Neuron (in vitro differentiated cells): ENCODE results near the gene DPP10.
"Not testable (repeated sequence)": the region's sequence is repeated elsewhere in the genome, so short reads cannot be mapped to it uniquely, and the experiment has no call there.

Experiments used
- H2AFZ ChIP-seq: one replicate; pipeline ENCODE4 v1.6.1; 2013; ENCODE audit warnings: low read depth, mild to moderate bottlenecking, inconsistent platforms, low read length, moderate library complexity
- H3K27me3 ChIP-seq: one replicate; pipeline ENCODE4 v1.6.1; 2013; ENCODE audit warnings: low read length; ENCODE audit not compliant: insufficient read depth
- H3K36me3 ChIP-seq: one replicate; pipeline ENCODE4 v1.6.1; 2013; ENCODE audit warnings: low read length; ENCODE audit not compliant: insufficient read depth
- H3K4me1 ChIP-seq: one replicate; pipeline ENCODE4 v1.6.1; 2013; ENCODE audit warnings: low read length; ENCODE audit not compliant: insufficient read depth
- H3K4me3 ChIP-seq: 2 replicates; pipeline ENCODE4 v1.5.1; 2013; ENCODE audit warnings: mild to moderate bottlenecking, low read length, moderate library complexity
- H3K9me3 ChIP-seq: one replicate; pipeline ENCODE4 v1.6.1; 2013; ENCODE audit warnings: low read length

DPP10 gene

DNA sequence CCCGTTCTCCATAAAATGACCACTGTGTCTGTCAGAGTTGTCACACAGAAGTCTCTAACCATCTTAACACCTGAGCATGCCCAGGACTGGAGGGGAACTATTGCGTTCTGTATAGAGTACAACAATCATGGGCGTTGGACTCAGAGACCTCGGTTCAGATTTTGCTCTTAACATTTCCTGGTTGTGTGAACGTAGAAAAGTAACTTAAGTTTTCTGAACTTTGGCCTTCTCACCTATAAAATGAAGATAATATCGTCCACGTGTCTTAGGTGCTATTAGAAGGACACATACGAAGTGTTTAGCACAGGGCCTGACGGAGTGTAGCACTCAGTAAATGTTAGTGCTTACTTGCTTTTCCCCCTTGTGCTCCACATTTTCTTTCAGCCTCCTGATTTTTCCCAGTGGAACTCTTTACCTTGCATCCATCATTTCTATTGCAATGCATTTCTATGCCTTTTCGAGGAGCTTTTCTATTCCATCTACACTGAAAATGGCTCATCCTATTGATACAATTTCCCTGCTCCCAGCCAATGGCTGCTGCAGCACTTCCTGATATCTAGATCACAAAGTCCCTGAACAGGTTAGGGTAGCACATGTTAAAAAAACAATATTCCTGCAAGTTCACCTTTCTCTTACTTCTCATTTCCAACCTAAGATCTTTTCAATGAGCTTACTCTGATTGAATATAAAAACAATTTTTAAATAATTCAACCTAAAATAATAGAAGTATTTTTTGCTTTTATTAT lies 22.7 kb downstream of the DPP10 start:
- no peaks in the 10 kb centered on the region for H3K36me3 ChIP-seq
- no peak overlapping the region for H3K4me3 ChIP-seq
- no peaks in the 10 kb centered on the region for H3K9me3 ChIP-seq
- no peak overlapping the region for H2AFZ ChIP-seq
- no peaks in the 10 kb centered on the region for H3K4me1 ChIP-seq
- no peaks in the 10 kb centered on the region for H3K27me3 ChIP-seq

DNA sequence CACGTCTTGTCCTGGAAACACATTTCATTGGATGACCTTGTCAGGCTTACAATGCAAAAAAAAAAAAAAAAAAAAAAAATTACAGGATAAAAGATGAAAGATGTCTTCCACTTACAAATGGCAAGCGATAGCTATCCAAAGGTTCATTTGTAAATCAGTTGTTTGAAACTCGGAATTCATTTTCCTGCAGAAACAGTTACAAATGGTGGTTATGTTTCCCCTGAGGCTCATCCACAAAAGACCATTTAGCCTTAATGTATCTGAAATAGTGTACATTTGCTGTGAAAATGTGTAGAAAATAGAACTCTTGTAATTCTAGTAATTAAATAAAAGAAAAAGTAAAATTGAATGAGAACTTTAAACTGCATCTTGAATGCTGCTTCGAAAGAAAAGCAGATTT lies 25.9 kb downstream of the DPP10 start:
- no peaks in the 10 kb centered on the region for H3K36me3 ChIP-seq
- no peak overlapping the region for H2AFZ ChIP-seq
- no peaks in the 10 kb centered on the region for H3K27me3 ChIP-seq
- H3K4me3 ChIP-seq: no peak overlapping the region
- H3K9me3 ChIP-seq: no peaks in the 10 kb centered on the region
- no peaks in the 10 kb centered on the region for H3K4me1 ChIP-seq

DNA sequence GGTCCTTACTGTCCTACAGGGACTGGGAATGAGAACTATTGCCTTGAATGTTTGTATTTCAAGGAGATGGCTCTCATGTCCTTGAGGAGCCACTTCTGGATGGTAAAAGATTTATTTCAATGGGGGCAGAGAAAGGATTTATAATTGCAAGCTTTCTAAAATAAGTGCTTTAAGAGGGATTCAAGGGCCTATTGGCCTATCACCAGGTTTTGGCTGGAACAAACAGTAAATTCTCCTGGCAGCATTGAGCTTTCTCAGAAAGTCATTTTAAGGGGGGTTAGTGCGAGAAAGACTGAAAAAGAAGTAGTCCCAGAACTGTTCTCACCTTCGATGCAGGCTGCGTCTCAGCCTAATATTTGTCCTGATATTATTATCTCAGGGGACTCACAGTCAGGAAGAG lies 29.8 kb downstream of the DPP10 start:
- no peak overlapping the region for H2AFZ ChIP-seq
- no peak overlapping the region for H3K4me3 ChIP-seq
- no peaks in the 10 kb centered on the region for H3K36me3 ChIP-seq
- H3K9me3 ChIP-seq: no peaks in the 10 kb centered on the region
- H3K27me3 ChIP-seq: no peaks in the 10 kb centered on the region
- no peaks in the 10 kb centered on the region for H3K4me1 ChIP-seq

DNA sequence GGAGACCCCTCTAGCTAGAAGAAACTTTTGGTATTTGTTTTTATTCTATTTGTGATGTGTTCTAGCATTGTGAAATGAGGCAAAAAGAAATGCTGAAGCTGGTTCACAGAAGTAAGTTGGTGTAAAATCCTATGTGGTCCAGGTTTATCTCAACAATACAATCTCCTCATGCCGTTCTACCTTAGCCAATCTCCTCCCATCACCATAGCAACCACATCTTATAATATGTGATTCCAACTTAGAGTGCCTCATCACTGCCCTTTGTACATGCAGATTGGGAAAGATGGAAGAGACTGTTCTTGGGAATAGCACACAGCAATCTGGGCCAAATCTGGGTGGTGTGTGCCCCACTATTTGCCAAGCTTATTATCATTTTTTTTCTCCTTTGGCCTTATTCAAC lies 30.3 kb downstream of the DPP10 start:
- Histone ChIP-seq H3K36me3 (no peaks in the 10 kb centered on the region), H2AFZ (no peak overlapping the region), H3K4me1 (no peaks in the 10 kb centered on the region), H3K9me3 (no peaks in the 10 kb centered on the region), H3K27me3 (no peaks in the 10 kb centered on the region), H3K4me3 (no peak overlapping the region)

DNA sequence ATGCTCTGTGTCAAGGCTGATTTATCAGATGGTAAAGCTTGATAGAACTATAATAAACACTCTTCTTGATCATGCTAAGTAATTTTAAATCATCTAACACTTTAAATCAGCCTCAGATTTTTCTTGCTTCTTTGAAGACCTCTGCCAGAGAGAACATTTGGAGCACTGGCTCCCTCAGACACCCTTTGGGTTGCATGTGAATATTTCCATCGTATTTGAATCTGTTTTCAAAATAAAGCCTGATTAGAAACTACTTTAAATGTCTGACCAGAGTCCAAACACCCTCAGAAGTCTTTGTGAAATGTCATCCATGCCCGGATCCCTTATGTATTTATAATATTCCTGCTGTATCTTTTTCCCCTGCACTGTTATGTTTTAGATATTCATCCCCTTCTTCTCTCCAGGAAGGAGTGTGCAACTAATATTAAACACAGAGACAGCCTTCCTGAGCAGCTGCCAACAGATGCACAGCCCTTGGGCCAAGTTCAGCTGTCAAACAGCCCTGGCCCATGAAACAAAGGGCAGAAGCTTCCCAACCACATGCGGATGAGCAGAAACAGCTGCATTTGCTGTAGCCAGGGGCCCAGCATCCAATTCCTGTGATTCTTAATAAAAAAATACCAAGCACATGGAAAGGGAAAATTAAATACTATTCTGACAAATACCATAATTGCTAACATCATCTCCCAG lies 46.5 kb downstream of the DPP10 start:
- H3K27me3 ChIP-seq: no peaks in the 10 kb centered on the region
- no peaks in the 10 kb centered on the region for H3K9me3 ChIP-seq
- H3K36me3 ChIP-seq: no peaks in the 10 kb centered on the region
- no peak overlapping the region for H2AFZ ChIP-seq
- H3K4me3 ChIP-seq: no peak overlapping the region
- peaks cover 11% of the 10 kb centered on the region for H3K4me1 ChIP-seq

DNA sequence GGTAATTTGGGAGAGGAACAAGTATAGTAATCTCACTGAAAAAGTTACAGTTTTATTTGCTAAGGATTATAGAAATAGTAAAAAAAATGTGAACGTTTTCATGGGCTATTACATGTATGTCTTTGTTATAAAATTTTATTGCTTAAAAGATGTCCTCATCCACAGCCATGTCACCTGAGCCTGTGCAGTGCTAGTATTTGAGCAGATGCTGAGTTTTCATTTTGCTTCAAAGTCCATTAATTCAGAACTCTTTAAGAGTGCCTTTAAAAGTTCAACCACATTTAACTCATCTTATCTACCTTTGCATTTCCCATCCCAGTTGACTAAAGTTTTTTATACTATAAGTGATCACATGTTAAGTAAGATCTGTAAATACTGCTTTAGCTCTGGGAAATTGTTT lies 52.6 kb downstream of the DPP10 start:
- Histone ChIP-seq H3K9me3 (no peaks in the 10 kb centered on the region), H3K36me3 (no peaks in the 10 kb centered on the region), H2AFZ (no peak overlapping the region), H3K27me3 (no peaks in the 10 kb centered on the region), H3K4me3 (no peak overlapping the region), H3K4me1 (no peaks in the 10 kb centered on the region)

DNA sequence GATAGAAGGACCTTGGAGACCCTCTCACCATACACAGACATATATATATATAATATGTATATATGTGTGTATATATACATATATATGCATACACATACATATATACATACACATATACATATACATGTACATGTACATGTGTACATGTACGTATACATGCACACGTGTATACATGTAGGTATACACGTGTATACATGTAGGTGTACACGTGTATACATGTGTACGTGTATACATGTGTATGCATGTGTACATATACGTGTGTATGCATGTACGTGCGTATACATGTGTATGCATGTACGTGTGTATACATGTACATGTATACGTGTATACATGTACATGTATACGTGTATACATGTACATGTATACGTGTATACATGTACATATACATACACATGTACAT lies 54.5 kb downstream of the DPP10 start:
- H3K9me3 ChIP-seq: no peaks in the 10 kb centered on the region
- no peak overlapping the region for H3K4me3 ChIP-seq
- no peak overlapping the region for H2AFZ ChIP-seq
- H3K36me3 ChIP-seq: no peaks in the 10 kb centered on the region
- no peaks in the 10 kb centered on the region for H3K27me3 ChIP-seq
- no peaks in the 10 kb centered on the region for H3K4me1 ChIP-seq

DNA sequence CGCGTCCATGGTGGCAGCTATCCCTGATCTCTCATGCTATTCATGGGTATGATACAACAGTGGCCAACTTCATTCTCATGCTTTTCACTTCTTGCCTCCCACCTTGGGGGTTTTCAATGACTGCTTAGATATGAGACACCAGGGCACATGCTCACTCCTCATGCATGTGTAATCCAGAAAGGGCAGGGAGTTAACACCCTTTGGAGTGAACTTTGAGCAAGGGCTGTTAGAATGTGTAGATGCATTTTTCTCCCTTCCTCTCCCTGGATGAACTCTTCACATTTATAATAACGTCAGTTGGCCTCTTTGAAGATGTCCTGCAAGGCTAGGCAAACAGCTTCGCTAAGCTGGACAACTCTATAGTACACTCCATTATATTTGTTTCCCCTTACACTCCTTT lies 56.7 kb downstream of the DPP10 start:
- no peaks in the 10 kb centered on the region for H3K4me1 ChIP-seq
- no peaks in the 10 kb centered on the region for H3K27me3 ChIP-seq
- H3K4me3 ChIP-seq: no peak overlapping the region
- H3K9me3 ChIP-seq: no peaks in the 10 kb centered on the region
- H3K36me3 ChIP-seq: no peaks in the 10 kb centered on the region
- no peak overlapping the region for H2AFZ ChIP-seq

DNA sequence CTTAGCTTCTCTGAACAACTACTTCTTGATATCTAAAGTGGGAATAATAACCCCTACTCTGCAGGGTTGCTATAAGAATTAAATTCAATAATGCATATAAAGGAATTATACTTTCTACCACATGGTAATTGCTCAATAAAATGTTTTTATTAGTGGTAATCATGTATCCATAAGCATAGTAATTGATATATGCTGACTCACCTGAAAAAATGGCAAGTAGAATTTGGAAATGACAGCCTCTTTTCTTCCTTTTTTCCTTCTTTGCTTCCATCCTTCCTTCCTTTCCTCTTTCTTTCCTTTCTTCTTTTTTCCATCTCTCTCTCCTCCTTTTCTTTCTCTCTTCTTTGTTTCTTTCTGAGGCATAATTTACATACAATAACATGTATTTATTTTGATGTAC lies 65.3 kb downstream of the DPP10 start:
- Histone ChIP-seq H3K36me3 (no peaks in the 10 kb centered on the region), H3K4me3 (no peak overlapping the region), H3K27me3 (no peaks in the 10 kb centered on the region), H3K4me1 (no peaks in the 10 kb centered on the region), H3K9me3 (no peaks in the 10 kb centered on the region), H2AFZ (no peak overlapping the region)

DNA sequence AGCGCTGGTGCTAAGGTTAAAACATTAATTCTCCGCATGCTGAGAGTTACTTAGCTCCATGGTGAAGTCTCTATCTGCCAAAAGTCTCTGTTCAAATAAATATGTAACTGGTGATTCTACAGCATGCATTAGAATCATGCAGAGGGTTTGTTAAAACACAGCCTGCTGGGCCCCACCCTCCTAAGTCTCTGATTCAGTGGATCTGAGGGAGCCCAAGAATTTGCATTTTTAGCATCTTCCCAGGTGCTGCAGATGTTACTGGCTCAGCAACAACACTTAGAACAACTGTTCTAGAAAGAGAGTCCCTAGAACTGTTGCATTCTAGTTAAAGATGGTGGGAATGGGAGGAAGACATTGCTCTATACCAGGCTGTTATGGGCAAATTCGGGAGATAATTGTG lies 73.4 kb downstream of the DPP10 start:
- no peaks in the 10 kb centered on the region for H3K9me3 ChIP-seq
- no peaks in the 10 kb centered on the region for H3K4me1 ChIP-seq

DNA sequence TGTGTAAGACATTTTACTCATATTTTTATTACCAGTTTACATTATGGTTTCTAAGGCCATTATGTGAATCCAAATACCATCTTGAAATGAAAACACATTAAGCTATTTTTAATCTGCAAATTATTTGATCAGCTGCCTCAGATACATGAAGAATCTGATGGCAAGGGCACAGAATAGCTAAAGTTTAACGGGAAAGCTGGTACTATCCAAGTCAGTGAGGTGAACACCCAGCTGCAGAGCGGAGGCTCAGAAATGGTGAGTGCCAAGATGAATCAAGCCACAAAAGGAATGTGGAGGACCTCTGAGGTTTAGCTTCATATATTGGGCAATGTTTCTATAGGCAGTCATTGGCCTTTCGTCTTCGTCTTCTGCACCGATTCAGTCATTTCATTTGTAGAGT lies 75.1 kb downstream of the DPP10 start:
- Histone ChIP-seq H3K36me3 (no peaks in the 10 kb centered on the region), H2AFZ (no peak overlapping the region), H3K4me1 (no peaks in the 10 kb centered on the region), H3K4me3 (no peak overlapping the region), H3K27me3 (no peaks in the 10 kb centered on the region), H3K9me3 (no peaks in the 10 kb centered on the region)

More for the DNA sequence above, 73.4 kb downstream of the DPP10 start:
- no peak overlapping the region for H3K4me3 ChIP-seq
- no peaks in the 10 kb centered on the region for H3K36me3 ChIP-seq
- H3K27me3 ChIP-seq: no peaks in the 10 kb centered on the region
- no peak overlapping the region for H2AFZ ChIP-seq

DNA sequence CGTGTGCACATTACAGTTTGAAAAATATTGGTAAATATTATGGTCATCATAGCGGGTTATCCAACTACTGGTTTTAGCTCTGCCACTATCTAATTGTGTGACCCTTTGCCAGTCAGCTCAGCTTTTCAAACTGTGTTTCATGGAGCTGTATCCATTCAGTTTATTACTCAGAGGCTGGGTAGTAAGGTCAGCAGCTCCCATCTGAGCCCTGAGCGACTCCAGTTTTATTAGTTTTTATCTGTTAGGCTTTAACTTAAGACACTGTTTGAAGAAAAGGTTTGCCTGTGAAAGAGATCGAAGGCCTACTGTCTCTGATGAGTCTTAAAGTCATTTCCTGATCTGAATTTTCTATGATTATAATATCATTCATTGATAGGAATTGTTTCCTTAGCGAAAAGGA lies 76.3 kb downstream of the DPP10 start:
- no peak overlapping the region for H2AFZ ChIP-seq
- H3K4me1 ChIP-seq: no peaks in the 10 kb centered on the region
- H3K9me3 ChIP-seq: no peaks in the 10 kb centered on the region
- H3K36me3 ChIP-seq: no peaks in the 10 kb centered on the region
- H3K4me3 ChIP-seq: no peak overlapping the region
- H3K27me3 ChIP-seq: no peaks in the 10 kb centered on the region

DNA sequence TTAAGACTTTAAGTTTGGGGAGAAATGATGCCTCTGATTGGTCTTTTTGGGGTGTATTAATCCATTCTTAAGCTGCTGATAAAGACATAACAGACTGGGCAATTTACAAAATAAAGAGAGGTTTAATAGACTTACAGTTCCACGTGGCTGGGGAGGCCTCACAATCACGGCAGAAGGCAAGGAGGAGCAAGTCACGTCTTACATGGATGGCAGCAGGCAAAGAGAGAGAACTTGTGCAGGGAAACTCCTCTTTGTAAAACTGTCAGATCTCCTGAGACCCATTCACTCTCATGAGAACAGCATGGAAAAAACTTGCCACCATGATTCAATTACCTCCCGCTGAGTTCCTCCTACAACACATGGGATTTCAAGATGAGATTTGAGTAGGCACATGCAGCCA lies 80.2 kb downstream of the DPP10 start:
- not testable (repeated sequence) for H3K4me1 ChIP-seq, H3K4me3 ChIP-seq, H3K27me3 ChIP-seq, H2AFZ ChIP-seq, H3K9me3 ChIP-seq, H3K36me3 ChIP-seq

DNA sequence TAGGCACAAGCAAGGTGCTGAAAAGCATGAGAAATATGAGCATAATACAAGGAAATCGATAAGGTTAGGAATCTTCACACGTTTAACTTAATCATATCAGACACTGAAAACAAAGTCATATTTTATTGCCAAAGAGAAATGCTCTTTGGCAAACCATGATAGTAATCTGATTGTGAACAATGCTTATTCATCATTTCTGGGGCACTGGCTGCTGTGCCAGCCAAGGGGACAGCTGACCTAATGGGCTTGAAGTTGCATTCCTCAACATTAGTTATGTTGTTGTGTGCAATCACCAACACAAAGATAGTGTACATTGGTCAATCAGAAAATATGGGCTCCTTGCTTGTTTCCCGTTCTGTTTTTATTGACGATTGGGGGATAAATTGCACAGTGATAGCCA lies 83.5 kb downstream of the DPP10 start:
- peaks cover 2% of the 10 kb centered on the region for H3K27me3 ChIP-seq
- no peak overlapping the region for H2AFZ ChIP-seq
- H3K4me1 ChIP-seq: no peaks in the 10 kb centered on the region
- no peaks in the 10 kb centered on the region for H3K36me3 ChIP-seq
- no peaks in the 10 kb centered on the region for H3K9me3 ChIP-seq
- no peak overlapping the region for H3K4me3 ChIP-seq
